Smooth muscle cell (in vitro differentiated cells): ENCODE results near the gene GNG7. TPM values are rescaled to one million over a fixed set of nuclear protein-coding genes. Genes with fewer than 3 reads are reported as not detected.

Source experiments
- DNase-seq: peaks from one replicate; lab custom pipeline; 2025; ENCODE audit not compliant: unreplicated experiment; lab: John Stamatoyannopoulos, UW
- H2AFZ ChIP-seq: fragments of 200-600 bp; sonication (generic); 2 replicates; pipeline ENCODE4 v1.6.0; 2016; ENCODE audit warnings: antibody characterized with exemption, low read depth, mild to moderate bottlenecking
- H3F3A ChIP-seq: fragments of 200-600 bp; sonication (generic); 2 replicates; pipeline ENCODE4 v1.6.0; 2017; ENCODE audit warnings: antibody characterized with exemption, low read depth
- H3K27ac ChIP-seq: fragments of 200-600 bp; sonication (generic); 2 replicates; pipeline ENCODE4 v1.5.1; 2016; ENCODE audit warnings: low read depth, mild to moderate bottlenecking
- H3K27me3 ChIP-seq: fragments of 200-600 bp; sonication (generic); 2 replicates; pipeline ENCODE4 v1.6.1; 2016; ENCODE audit warnings: low read depth, mild to moderate bottlenecking
- H3K36me3 ChIP-seq: fragments of 200-600 bp; sonication (generic); 2 replicates; pipeline ENCODE4 v1.5.1; 2016; ENCODE audit warnings: low read depth
- H3K4me1 ChIP-seq: fragments of 200-600 bp; sonication (generic); 2 replicates; pipeline ENCODE4 v1.5.1; 2016; ENCODE audit warnings: low read depth
- H3K4me2 ChIP-seq: fragments of 200-600 bp; sonication (generic); 2 replicates; pipeline ENCODE4 v1.6.0; 2016; ENCODE audit warnings: mild to moderate bottlenecking
- H3K4me3 ChIP-seq: fragments of 200-600 bp; sonication (generic); 2 replicates; pipeline ENCODE4 v1.5.1; 2016; ENCODE audit warnings: mild to moderate bottlenecking
- H3K79me2 ChIP-seq: fragments of 200-600 bp; sonication (generic); 2 replicates; pipeline ENCODE4 v1.6.0; 2016; ENCODE audit warnings: low read depth, mild to moderate bottlenecking
- H3K9ac ChIP-seq: fragments of 200-600 bp; sonication (generic); 2 replicates; pipeline ENCODE4 v1.6.0; 2016; ENCODE audit warnings: low read depth
- H3K9me3 ChIP-seq: fragments of 200-600 bp; sonication (generic); replicated peaks from 2 replicates; pipeline ENCODE4 v1.5.1; 2016; ENCODE audit warnings: low read depth
- H4K20me1 ChIP-seq: fragments of 200-600 bp; sonication (generic); 2 replicates; pipeline ENCODE4 v1.6.0; 2016; ENCODE audit warnings: low read depth
- CTCF ChIP-seq: fragments of 200-600 bp; sonication (generic); IDR thresholded peaks from 2 replicates; pipeline ENCODE4 v1.5.1; 2017; ENCODE audit warnings: borderline replicate concordance, mild to moderate bottlenecking, antibody characterized with exemption; ENCODE audit not compliant: insufficient read depth, poor library complexity, severe bottlenecking
- WGBS: methylation state at CpG from one replicate; pipeline ENCODE4 v1.1.7; 2016; ENCODE audit warnings: low lambda C conversion rate; 5-methylcytosine and 5-hydroxymethylcytosine counted together
- polyA plus RNA-seq: library from polyadenylated mRNA; unstranded; fragments of >200 nt; fragmentation: Nextera tagmentation; extraction: Ambion mirVana; gene quantifications from 2 replicates; pipeline ENCODE4 v1.2.1, GENCODE V29; 2016
- total RNA-seq: library from RNA; depleted of rRNA; stranded (reverse); fragments of >200 nt; gene quantifications from 2 replicates; pipeline ENCODE4 v1.2.3, GENCODE V29; 2014

Gene GNG7
- total and polyA plus RNA-seq, 2 experiments from 2014 or later: 1.7 to 2.6 TPM

- H3K4me3 ChIP-seq: no peak overlapping the region
- TF ChIP-seq CTCF: no peak
These were observed 166.0 kb downstream of the GNG7 start for GRCh38 chr19:2536461-2536860.

GRCh38 chr19:2534423-2535013, 168.0 kb downstream of the GNG7 start:
- H3F3A ChIP-seq: peaks cover 15% of the 10 kb centered on the region
- no peak overlapping the region for H3K9ac ChIP-seq
- no peaks in the 10 kb centered on the region for H4K20me1 ChIP-seq
- DNase-seq: no peak
- no peak overlapping the region for H3K4me3 ChIP-seq
- no peak overlapping the region for H2AFZ ChIP-seq
- TF ChIP-seq CTCF: no peak
- H3K79me2 ChIP-seq: no peaks in the 10 kb centered on the region
- WGBS: 56% methylated on average over 2 of the region's 2 CpGs
- no peaks in the 10 kb centered on the region for H3K4me1 ChIP-seq
- H3K4me2 ChIP-seq: no peak overlapping the region
- H3K36me3 ChIP-seq: no peaks in the 10 kb centered on the region
- peaks cover 6% of the 10 kb centered on the region for H3K9me3 ChIP-seq
- no peaks in the 10 kb centered on the region for H3K27me3 ChIP-seq
- H3K27ac ChIP-seq: peak overlapping the region; percentile 59

More at GRCh38 chr19:2536461-2536860, 166.0 kb downstream of the GNG7 start:
- WGBS: 56% methylated on average over 12 of the region's 12 CpGs
- Histone ChIP-seq H3K79me2 (no peaks in the 10 kb centered on the region), H4K20me1 (no peaks in the 10 kb centered on the region), H3F3A (peaks cover 17% of the 10 kb centered on the region), H3K27me3 (no peaks in the 10 kb centered on the region), H3K9me3 (peaks cover 6% of the 10 kb centered on the region), H2AFZ (no peak overlapping the region), H3K9ac (no peak overlapping the region), H3K4me1 (peaks cover 8% of the 10 kb centered on the region), H3K36me3 (no peaks in the 10 kb centered on the region), H3K4me2 (no peak overlapping the region), H3K27ac (no peak overlapping the region)
- DNase-seq: no peak

- no peak overlapping the region for H3K4me2 ChIP-seq
- WGBS: 96% methylated on average over 6 of the region's 6 CpGs
- TF ChIP-seq CTCF: no peak
These were observed 168.6 kb downstream of the GNG7 start for GRCh38 chr19:2533686-2534422.

GRCh38 chr19:2533072-2533425, 169.4 kb downstream of the GNG7 start:
- no peak for TF ChIP-seq CTCF
- peak overlapping the region; percentile 59 for H3K27ac ChIP-seq
- H3K4me1 ChIP-seq: no peaks in the 10 kb centered on the region
- no peak overlapping the region for H3K4me2 ChIP-seq
- no peaks in the 10 kb centered on the region for H3K27me3 ChIP-seq
- H3K79me2 ChIP-seq: no peaks in the 10 kb centered on the region
- no peak for DNase-seq
- no peak overlapping the region for H3K9ac ChIP-seq
- no peak overlapping the region for H3K4me3 ChIP-seq
- WGBS: 72% methylated on average over 2 of the region's 2 CpGs
- no peak overlapping the region for H2AFZ ChIP-seq
- H3K9me3 ChIP-seq: peaks cover 6% of the 10 kb centered on the region
- no peaks in the 10 kb centered on the region for H3K36me3 ChIP-seq
- H4K20me1 ChIP-seq: no peaks in the 10 kb centered on the region
- H3F3A ChIP-seq: peaks cover 15% of the 10 kb centered on the region

More at GRCh38 chr19:2533686-2534422, 168.6 kb downstream of the GNG7 start:
- no peak overlapping the region for H3K9ac ChIP-seq
- H3K9me3 ChIP-seq: peaks cover 6% of the 10 kb centered on the region
- no peaks in the 10 kb centered on the region for H3K36me3 ChIP-seq
- no peaks in the 10 kb centered on the region for H3K79me2 ChIP-seq
- peaks cover 15% of the 10 kb centered on the region for H3F3A ChIP-seq
- no peaks in the 10 kb centered on the region for H4K20me1 ChIP-seq
- no peak for DNase-seq
- H3K27me3 ChIP-seq: no peaks in the 10 kb centered on the region
- H3K4me3 ChIP-seq: no peak overlapping the region
- H2AFZ ChIP-seq: no peak overlapping the region
- no peaks in the 10 kb centered on the region for H3K4me1 ChIP-seq
- H3K27ac ChIP-seq: peak overlapping the region; percentile 59
